Heart right ventricle (tissue), 16 donors: Measurements from ENCODE around the gene OR52A1. TPM values are rescaled to one million over a fixed set of nuclear protein-coding genes. Genes with fewer than 3 reads are reported as not detected.

ENCODE experiments used
- ATAC-seq, 8 donors: fragments of 200-7000 bp; cut with Tn5 transposase; one replicate each; pipeline ENCODE4 v1.9.1; 2020; ENCODE audit warnings: mild to moderate bottlenecking in 8 of 8, moderate library complexity in 8 of 8, moderate number of reproducible peaks in 1 of 8
- DNase-seq, 2 donors: peaks; one replicate each; pipeline ENCODE4 v3.0.0-alpha.2; 2020
- H3K27ac ChIP-seq, 10 donors: fragments of 200-600 bp; sonication (generic) in 2 of 10; one replicate each; pipeline versions ENCODE4 v1.5.0 to v1.8.0; 2020 to 2022; ENCODE audit warnings: mild to moderate bottlenecking in 3 of 10
- H3K27me3 ChIP-seq, 7 donors: fragments of 200-600 bp; one replicate each; pipeline ENCODE4 v1.8.0; 2021 to 2022; ENCODE audit warnings: mild to moderate bottlenecking in 2 of 7
- H3K36me3 ChIP-seq, 9 donors: fragments of 200-600 bp; sonication (generic) in 1 of 9; one replicate each; pipeline versions ENCODE4 v1.5.0 to v1.8.0; 2020 to 2022; ENCODE audit warnings: mild to moderate bottlenecking in 2 of 9
- H3K4me1 ChIP-seq, 9 donors: fragments of 200-600 bp; sonication (generic) in 1 of 9; one replicate each; pipeline versions ENCODE4 v1.5.0 to v1.8.0; 2020 to 2022; ENCODE audit warnings: mild to moderate bottlenecking in 4 of 9
- H3K4me3 ChIP-seq, 10 donors: fragments of 200-600 bp; sonication (generic) in 2 of 10; one replicate each; pipeline versions ENCODE4 v1.5.0 to v1.8.0; 2020 to 2022; ENCODE audit warnings: mild to moderate bottlenecking in 7 of 10, moderate library complexity in 2 of 10
- H3K9me3 ChIP-seq, 11 donors: fragments of 200-600 bp in 10 of 11; sonication (generic) in 2 of 11; one replicate each; pipeline versions ENCODE4 v1.5.0 to v1.8.0; 2013 to 2022; ENCODE audit warnings: mild to moderate bottlenecking in 2 of 11, control low read depth in 1 of 11, moderate library complexity in 1 of 11
- CTCF ChIP-seq, 9 donors: fragments of 200-600 bp; sonication (generic) in 2 of 9; IDR thresholded peaks; one replicate each; pipeline versions ENCODE4 v1.5.0 to v1.8.0; 2021 to 2022; ENCODE audit warnings: antibody characterized with exemption in 9 of 9, mild to moderate bottlenecking in 5 of 9, moderate library complexity in 1 of 9
- WGBS, 2 donors: extraction: QIAGEN DNeasy Blood & Tissue Kit; methylation state at CpG; one replicate each; pipeline ENCODE4 v1.1.7; 2013; ENCODE audit warnings: inconsistent platforms in 1 of 2; 5-methylcytosine and 5-hydroxymethylcytosine counted together
- intact Hi-C, 10 donors: fragments of 100-400 bp; cut with DNase I; formaldehyde crosslinking; loops; one replicate each; pipeline versions ENCODE4 v1.11.1 to v1.14.2; 2022
- polyA plus RNA-seq, 2 donors: library from polyadenylated mRNA; stranded (reverse); fragments of 200-250 nt; gene quantifications; one replicate each; pipeline ENCODE4 v1.2.3, GENCODE V29; 2013
- total RNA-seq, 10 donors: library from RNA; stranded (reverse); fragmentation: NEBNext Ultra II Directional in 3 of 10; extraction: Animal tissue kit (Norgen Biotek cat#: 25700) in 3 of 10; gene quantifications; one replicate each; pipeline versions ENCODE4 v1.2.1 to v1.2.4, GENCODE V29; 2021 to 2023
- donor health status: Arrhythmogenic right ventricular cardiomyopathy.
- donor health status: ischemic (EF 13 %, LVEDD 7.1; RV severe dilation, severe dysfunction).
- donor health status: healthy with polysubstance abuse.
- donor health status: DM: no; HTN: yes; CAD: no.
- donor health status: DM: no; HTN: no; CAD: no.
- donor health status: ischemic (EF 25% LVEDD 6.9; RV normal size, moderate dysfunction).
- donor health status: ischemic (EF 25% LVEDD 5.7; RV mildly dilated, moderate dysfunction).
- donor health status: healthy.
- donor health status: DM: yes; HTN: yes; CAD: no.
- donor health status: Ischemic cardiomyopathy.
- donor health status: ischemic (EF 35%, LVEDD 5.7; RV mildly dilated, moderate dysfunction).
- donor health status: nonischemic (EF 11% LVEDD 7.7; RV severe dilation, severe dysfunction).
- donor health status: DM: yes; HTN: yes; CAD: no.
- donor health status: PGD.
- donor health status: ischemic (EF 29% LVEDD 5.4; RV normal size, mild dysfunction).
- donor health status: nonischemic (EF 23%, LVEDD 6.1; RV moderate dilation, normal function).

The OR52A1 gene
- total and polyA plus RNA-seq, 12 donors: not detected

DNA sequence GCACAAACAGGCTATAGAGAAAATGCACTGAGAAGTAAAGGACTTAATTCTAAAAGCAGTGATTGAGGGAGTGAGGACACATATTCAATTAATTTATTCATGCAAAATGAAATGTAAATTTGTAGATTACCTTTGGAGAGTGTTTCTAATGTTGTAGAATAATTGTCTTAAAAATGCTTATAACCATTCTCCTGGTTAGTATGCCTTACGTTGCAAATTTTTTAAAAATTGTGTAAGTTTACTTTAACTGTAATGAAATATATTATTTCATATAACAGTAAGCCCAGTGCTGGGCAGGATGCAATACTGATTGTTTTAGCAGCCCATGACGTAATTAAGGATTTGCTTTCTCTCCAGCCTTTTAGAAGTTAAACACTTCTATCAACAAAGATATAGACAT, 58.5 kb downstream of the OR52A1 start:
- Histone ChIP-seq H3K27ac (no peak overlapping the region), H3K27me3 (no peaks in the 10 kb centered on the region), H3K4me3 (no peak overlapping the region), H3K36me3 (no peaks in the 10 kb centered on the region), H3K4me1 (no peaks in the 10 kb centered on the region), H3K9me3 (no peaks in the 10 kb centered on the region)
- ATAC-seq (no peak), DNase-seq (no peak)
- intact Hi-C loops: no loop called here
- TF ChIP-seq CTCF (IDR thresholded peaks at IDR 0.05): no peak
- 70 to 74% methylated on average over 2 of the region's 2 CpGs for WGBS, 2 donors

Other genes starting within 250 kb of the OR52A1 start
- not detected for gene OR51G2, start 235.4 kb downstream of the OR52A1 start, total RNA-seq
- not detected for gene OR51G2, start 235.4 kb downstream of the OR52A1 start, polyA plus RNA-seq
- gene OR51G1, start 230.4 kb downstream of the OR52A1 start, total RNA-seq: not detected
- gene OR51G1, start 230.4 kb downstream of the OR52A1 start, polyA plus RNA-seq: not detected
- gene OR51A4, start 207.2 kb downstream of the OR52A1 start, total RNA-seq: not detected
- not detected for gene OR51A4, start 207.2 kb downstream of the OR52A1 start, polyA plus RNA-seq
- not detected for gene OR51A2, start 199.0 kb downstream of the OR52A1 start, total RNA-seq
- not detected for gene OR51A2, start 199.0 kb downstream of the OR52A1 start, polyA plus RNA-seq
- gene OR51L1, start 159.9 kb downstream of the OR52A1 start, total RNA-seq: not detected
- not detected for gene OR51L1, start 159.9 kb downstream of the OR52A1 start, polyA plus RNA-seq
- gene OR52J3, start 108.2 kb downstream of the OR52A1 start, total RNA-seq: not detected
- gene OR52J3, start 108.2 kb downstream of the OR52A1 start, polyA plus RNA-seq: not detected
- gene OR52E2, start 95.1 kb downstream of the OR52A1 start, total RNA-seq: not detected
- gene OR52E2, start 95.1 kb downstream of the OR52A1 start, polyA plus RNA-seq: not detected
- not detected for gene OR52E1, start 85.2 kb downstream of the OR52A1 start, total RNA-seq
- gene OR52E1, start 85.2 kb downstream of the OR52A1 start, polyA plus RNA-seq: not detected
- gene OR52A5, start 16.4 kb downstream of the OR52A1 start, total RNA-seq: not detected
- not detected for gene OR52A5, start 16.4 kb downstream of the OR52A1 start, polyA plus RNA-seq
- not detected for gene OR51V1, start 45.9 kb upstream of the OR52A1 start, total RNA-seq
- not detected for gene OR51V1, start 45.9 kb upstream of the OR52A1 start, polyA plus RNA-seq
- gene HBB, start 72.3 kb upstream of the OR52A1 start, total RNA-seq: 1,000 to 10,000 TPM in 1 of 10 donors, 100 to 1,000 TPM in 9; 188 to 1,566 (median 288) TPM
- gene HBB, start 72.3 kb upstream of the OR52A1 start, polyA plus RNA-seq: 10 to 100 TPM in 1 of 2 donors, not detected in 1; 39.1 TPM
- gene HBD, start 79.7 kb upstream of the OR52A1 start, total RNA-seq: 1 to 10 TPM in 1 of 10 donors, under 1 TPM in 3, not detected in 6; 0.41 to 5.3 (median 0.73) TPM
- not detected for gene HBD, start 79.7 kb upstream of the OR52A1 start, polyA plus RNA-seq
- under 1 TPM in 1 of 10 donors, not detected in 9; 0.30 TPM for gene HBG1, start 95.1 kb upstream of the OR52A1 start, total RNA-seq
- gene HBG1, start 95.1 kb upstream of the OR52A1 start, polyA plus RNA-seq: under 1 TPM in 1 of 2 donors, not detected in 1; 0.20 TPM
- gene HBG2, start 100.0 kb upstream of the OR52A1 start, total RNA-seq: 1 to 10 TPM in 1 of 10 donors, under 1 TPM in 2, not detected in 7; 0.41 to 1.0 (median 0.45) TPM
- under 1 TPM in 1 of 2 donors, not detected in 1; 0.12 TPM for gene HBG2, start 100.0 kb upstream of the OR52A1 start, polyA plus RNA-seq
- not detected for gene HBE1, start 115.2 kb upstream of the OR52A1 start, total RNA-seq
- not detected for gene HBE1, start 115.2 kb upstream of the OR52A1 start, polyA plus RNA-seq
- gene OR51B4, start 147.2 kb upstream of the OR52A1 start, total RNA-seq: not detected
- not detected for gene OR51B4, start 147.2 kb upstream of the OR52A1 start, polyA plus RNA-seq
- not detected for gene OR51B2, start 169.5 kb upstream of the OR52A1 start, total RNA-seq
- gene OR51B2, start 169.5 kb upstream of the OR52A1 start, polyA plus RNA-seq: not detected
- gene OR51B5, start 188.8 kb upstream of the OR52A1 start, total RNA-seq: under 1 TPM in 2 of 10 donors, not detected in 8; 0.25 to 0.46 TPM
- not detected for gene OR51B5, start 188.8 kb upstream of the OR52A1 start, polyA plus RNA-seq
- not detected for gene OR51B6, start 196.8 kb upstream of the OR52A1 start, total RNA-seq
- gene OR51B6, start 196.8 kb upstream of the OR52A1 start, polyA plus RNA-seq: not detected
- gene OR51M1, start 229.1 kb upstream of the OR52A1 start, total RNA-seq: not detected
- not detected for gene OR51M1, start 229.1 kb upstream of the OR52A1 start, polyA plus RNA-seq